ENCODE measurements around the gene LBX2. TPM values are rescaled to one million over a fixed set of nuclear protein-coding genes. Genes with fewer than 3 reads are reported as not detected.

Gene LBX2
- total and polyA plus RNA-seq, 2 experiments from 2014 or later: 0.24 to 0.57 TPM

GRCh38 chr2:74515271-74515980, 16.0 kb upstream of the LBX2 start:
- H4K20me1 ChIP-seq (replicated peaks; ENCODE audit: insufficient read depth): no peaks in the 10 kb centered on the region; the same call in 1 of the 2 replicates
- peaks cover 5% of the 10 kb centered on the region; the same call in 1 of the 2 replicates for H3F3A ChIP-seq (replicated peaks; ENCODE audit: low read depth)
- Mint-ChIP-seq H3K27ac (no peak overlapping the region), H3K36me3 (ENCODE audit: low read depth) (peaks cover 8% of the 10 kb centered on the region), H3K4me3 (peak overlapping the region; percentile 70), H3K9me3 (peaks cover 24% of the 10 kb centered on the region), H3K4me1 (peaks cover 11% of the 10 kb centered on the region), H3K27me3 (ENCODE audit: insufficient read depth, low read depth, poor library complexity) (peaks cover 90% of the 10 kb centered on the region)
- H3K79me2 ChIP-seq (replicated peaks; ENCODE audit: insufficient read depth): no peaks in the 10 kb centered on the region
- no peak overlapping the region for H3K27ac ChIP-seq (ENCODE audit: low read depth)
- H3K9me2 ChIP-seq (ENCODE audit: insufficient read depth): peaks cover 7% of the 10 kb centered on the region
- TF ChIP-seq NANOG (IDR thresholded peaks at IDR 0.05; ENCODE audit: borderline replicate concordance) (no peak), STAT1 (IDR thresholded peaks at IDR 0.05; ENCODE audit: unreplicated experiment) (no peak), POLR2AphosphoS5 (IDR thresholded peaks at IDR 0.05; ENCODE audit: low read depth) (no peak), CREB1 (CRISPR knock-in tag; IDR thresholded peaks at IDR 0.05; ENCODE audit: low read depth) (peak; percentile 45), EZH2 (IDR thresholded peaks at IDR 0.05; ENCODE audit: low read depth, unreplicated experiment) (peak; percentile 93), EZH2phosphoT487 (IDR thresholded peaks at IDR 0.05; ENCODE audit: unreplicated experiment) (peak; percentile 68), ZNF114 (CRISPR knock-in tag; IDR thresholded peaks at IDR 0.05) (no peak)
- no peaks in the 10 kb centered on the region for H3K36me3 ChIP-seq (ENCODE audit: insufficient read depth)
- ATAC-seq (peak; percentile 37), DNase-seq (ENCODE audit: low spot score) (peak; percentile 69)
- peaks cover 15% of the 10 kb centered on the region; the same call in 1 of the 2 replicates for H3K4me1 ChIP-seq (ENCODE audit: insufficient read depth)
- H3K27me3 ChIP-seq (ENCODE audit: insufficient read depth): peaks cover 100% of the 10 kb centered on the region
- H2AFZ ChIP-seq: peak overlapping the region; percentile 94
- H3K4me3 ChIP-seq: peak overlapping the region; percentile 57
- peak overlapping the region; percentile 80 for H3K4me2 ChIP-seq

GRCh38 chr2:74514368-74515270, 15.2 kb upstream of the LBX2 start, which contains the start of gene TLX2:
Gene TLX2, plus strand, starts transcription at chr2:74514450. Its CDS starts 357 bp downstream, at chr2:74514807.
- DNase-seq (ENCODE audit: low spot score): peak; percentile 67
- TF ChIP-seq ZNF114 (CRISPR knock-in tag; IDR thresholded peaks at IDR 0.05) (no peak), JUNB (IDR thresholded peaks at IDR 0.05; ENCODE audit: unreplicated experiment) (no peak), ZNF462 (CRISPR knock-in tag; IDR thresholded peaks at IDR 0.05) (no peak), CREB1 (CRISPR knock-in tag; IDR thresholded peaks at IDR 0.05; ENCODE audit: low read depth) (no peak), CTCF (conservative IDR thresholded peaks at IDR 0.05; ENCODE audit: low read depth in 2 of 2) (0 out of 4 replicates have a peak, but pooled peaks of 1 of the 2 experiments have one; percentile 7), NANOG (IDR thresholded peaks at IDR 0.05; ENCODE audit: borderline replicate concordance) (no peak)

More at GRCh38 chr2:74514368-74515270, 15.2 kb upstream of the LBX2 start, which contains the start of gene TLX2:
- peaks cover 15% of the 10 kb centered on the region; the same call in 1 of the 2 replicates for H3K4me1 ChIP-seq (ENCODE audit: insufficient read depth)
- Mint-ChIP-seq H3K9me3 (peaks cover 24% of the 10 kb centered on the region), H3K4me3 (peak within 1 kb of the TSS; percentile 70), H3K4me1 (peaks cover 11% of the 10 kb centered on the region), H3K27ac (no peak within 1 kb of the TSS), H3K36me3 (ENCODE audit: low read depth) (peaks cover 8% of the 10 kb centered on the region), H3K27me3 (ENCODE audit: insufficient read depth, low read depth, poor library complexity) (peaks cover 93% of the 10 kb centered on the region)
- ATAC-seq: peak; percentile 23
- peak within 1 kb of the TSS; percentile 80 for H3K4me2 ChIP-seq
- no peaks in the 10 kb centered on the region for H3K36me3 ChIP-seq (ENCODE audit: insufficient read depth)
- H3K27ac ChIP-seq (ENCODE audit: low read depth): no peak within 1 kb of the TSS
- H4K20me1 ChIP-seq (replicated peaks; ENCODE audit: insufficient read depth): no peaks in the 10 kb centered on the region; the same call in 1 of the 2 replicates
- peak within 1 kb of the TSS; percentile 94 for H2AFZ ChIP-seq
- H3K9me2 ChIP-seq (ENCODE audit: insufficient read depth): peaks cover 7% of the 10 kb centered on the region
- peaks cover 100% of the 10 kb centered on the region for H3K27me3 ChIP-seq (ENCODE audit: insufficient read depth)
- no peaks in the 10 kb centered on the region for H3K79me2 ChIP-seq (replicated peaks; ENCODE audit: insufficient read depth)
- peak within 1 kb of the TSS; percentile 57 for H3K4me3 ChIP-seq
- peaks cover 5% of the 10 kb centered on the region; the same call in 1 of the 2 replicates for H3F3A ChIP-seq (replicated peaks; ENCODE audit: low read depth)
